Coronary artery (tissue), 2 donors: Measurements from ENCODE around the gene BMERB1.

Experiments used
- DNase-seq: peaks from one replicate; pipeline ENCODE4 v3.0.0-alpha.2; 2017; ENCODE audit warnings: low spot score
- H3K27ac ChIP-seq, 2 donors: fragments of 200-600 bp; sonication (generic); one replicate each; pipeline ENCODE4 v1.5.1; 2016 to 2019
- H3K4me3 ChIP-seq: fragments of 200-600 bp; sonication (generic); 2 replicates; pipeline ENCODE4 v1.5.1; 2016; ENCODE audit warnings: mild to moderate bottlenecking, moderate library complexity
- TF ChIP-seq, protein P1 (sequence below): fragments of 200-600 bp; sonication (generic); IDR thresholded peaks from one replicate; pipeline ENCODE4 v1.5.1; 2019; ENCODE audit warnings: antibody characterized with exemption

Gene BMERB1

GRCh38 chr16:15530085-15530484 is 95.7 kb downstream of the BMERB1 start:
- H3K4me3 ChIP-seq, result no peak overlapping the region
- H3K27ac ChIP-seq, result no peak overlapping the region
- no peak for DNase-seq
- TF ChIP-seq, protein P1, sequence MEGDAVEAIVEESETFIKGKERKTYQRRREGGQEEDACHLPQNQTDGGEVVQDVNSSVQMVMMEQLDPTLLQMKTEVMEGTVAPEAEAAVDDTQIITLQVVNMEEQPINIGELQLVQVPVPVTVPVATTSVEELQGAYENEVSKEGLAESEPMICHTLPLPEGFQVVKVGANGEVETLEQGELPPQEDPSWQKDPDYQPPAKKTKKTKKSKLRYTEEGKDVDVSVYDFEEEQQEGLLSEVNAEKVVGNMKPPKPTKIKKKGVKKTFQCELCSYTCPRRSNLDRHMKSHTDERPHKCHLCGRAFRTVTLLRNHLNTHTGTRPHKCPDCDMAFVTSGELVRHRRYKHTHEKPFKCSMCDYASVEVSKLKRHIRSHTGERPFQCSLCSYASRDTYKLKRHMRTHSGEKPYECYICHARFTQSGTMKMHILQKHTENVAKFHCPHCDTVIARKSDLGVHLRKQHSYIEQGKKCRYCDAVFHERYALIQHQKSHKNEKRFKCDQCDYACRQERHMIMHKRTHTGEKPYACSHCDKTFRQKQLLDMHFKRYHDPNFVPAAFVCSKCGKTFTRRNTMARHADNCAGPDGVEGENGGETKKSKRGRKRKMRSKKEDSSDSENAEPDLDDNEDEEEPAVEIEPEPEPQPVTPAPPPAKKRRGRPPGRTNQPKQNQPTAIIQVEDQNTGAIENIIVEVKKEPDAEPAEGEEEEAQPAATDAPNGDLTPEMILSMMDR, result no peak

DNA sequence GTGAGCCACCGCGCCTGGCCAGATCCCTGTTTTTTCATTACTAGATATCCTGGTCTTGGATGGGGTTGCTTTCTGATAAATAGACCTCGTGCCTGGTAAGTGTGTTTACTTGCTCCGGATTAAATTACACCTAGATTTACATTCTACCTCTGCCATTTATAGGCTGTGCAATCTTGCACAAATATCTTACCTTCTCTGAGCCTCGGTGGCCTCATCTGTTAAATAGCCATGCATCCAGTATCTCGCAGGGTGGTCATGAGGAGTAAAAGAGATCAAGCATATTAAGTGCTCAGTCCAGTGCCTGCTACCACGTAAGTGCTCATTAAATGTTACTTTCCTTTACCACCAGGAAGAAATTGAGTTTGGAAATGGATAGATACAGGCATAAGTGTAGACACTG is 98.4 kb downstream of the BMERB1 start:
- Histone ChIP-seq H3K4me3 (no peak overlapping the region), H3K27ac (no peak overlapping the region)
- DNase-seq, result no peak
- TF ChIP-seq, protein P1, result no peak

GRCh38 chr16:15533386-15533785 is 99.0 kb downstream of the BMERB1 start:
- H3K27ac ChIP-seq, result no peak overlapping the region
- no peak for DNase-seq
- TF ChIP-seq, protein P1, result no peak

DNA sequence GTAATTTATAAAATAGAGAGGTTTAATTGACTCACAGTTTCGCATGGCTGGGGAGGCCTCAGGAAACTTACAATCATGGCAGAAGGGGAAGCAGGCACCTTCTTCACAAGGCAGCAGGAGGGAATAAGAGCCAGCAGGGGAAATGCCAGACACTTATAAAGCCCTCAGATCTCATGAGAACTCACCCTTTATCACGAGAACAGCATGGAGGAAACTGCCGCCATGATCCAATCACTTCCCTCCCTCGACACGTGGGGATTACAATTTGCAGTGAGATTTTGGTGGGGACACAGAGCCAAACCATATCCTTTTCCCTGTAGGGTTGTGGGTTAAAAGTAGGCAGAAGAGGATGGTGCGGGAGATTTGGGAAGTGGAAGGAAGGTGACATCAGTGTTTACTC is 101.4 kb downstream of the BMERB1 start:
- no peak for DNase-seq

More at GRCh38 chr16:15533386-15533785, 99.0 kb downstream of the BMERB1 start:
- no peak overlapping the region for H3K4me3 ChIP-seq

GRCh38 chr16:15536843-15537242 is 102.5 kb downstream of the BMERB1 start:
- H3K27ac ChIP-seq, result no peak overlapping the region
- no peak for DNase-seq
- TF ChIP-seq, protein P1, result no peak
- H3K4me3 ChIP-seq, result no peak overlapping the region

More for the DNA sequence above, 101.4 kb downstream of the BMERB1 start:
- H3K4me3 ChIP-seq, result no peak overlapping the region
- no peak overlapping the region for H3K27ac ChIP-seq
- TF ChIP-seq, protein P1, result no peak

DNA sequence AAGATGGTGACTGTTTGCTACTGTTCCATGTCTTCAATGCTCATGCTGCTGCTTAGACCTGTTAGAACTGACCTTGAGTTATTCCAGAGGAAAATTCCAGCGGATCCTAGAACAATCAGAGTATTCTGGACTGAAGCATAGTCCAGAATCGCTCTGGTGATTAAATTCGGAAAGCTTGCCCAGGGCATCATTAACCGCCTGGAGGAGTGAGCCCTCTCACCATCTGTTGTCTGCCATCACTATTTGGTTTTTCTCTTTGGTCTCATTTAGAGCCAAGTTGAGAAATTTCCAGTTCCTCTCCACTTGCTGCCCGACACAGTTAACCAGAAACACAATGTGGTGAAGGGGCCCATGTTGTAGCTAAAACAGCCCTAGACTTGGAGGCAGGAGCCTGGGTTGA is 104.1 kb downstream of the BMERB1 start:
- TF ChIP-seq, protein P1, result no peak
- Histone ChIP-seq H3K27ac (no peak overlapping the region), H3K4me3 (no peak overlapping the region)
- no peak for DNase-seq

GRCh38 chr16:15539197-15539596 is 104.8 kb downstream of the BMERB1 start:
- Histone ChIP-seq H3K27ac (no peak overlapping the region), H3K4me3 (no peak overlapping the region)
- TF ChIP-seq, protein P1, result no peak
- no peak for DNase-seq
